ENCODE data around the gene SGTA.

SGTA gene

GRCh38 chr19:2770055-2771013 is 12.7 kb downstream of the SGTA start:
- no peaks in the 10 kb centered on the region for H3K9me2 ChIP-seq (replicated peaks; ENCODE audit: low read depth, low read length)
- H3K4me2 ChIP-seq (ENCODE audit: low read depth, low read length, poor library complexity, severe bottlenecking), result no peak overlapping the region
- no peak overlapping the region for H3K9ac ChIP-seq (ENCODE audit: low read depth, low read length, poor library complexity, severe bottlenecking)
- H3K27me3 ChIP-seq (ENCODE audit: insufficient read depth, low read length, poor library complexity, severe bottlenecking), result no peaks in the 10 kb centered on the region
- peaks cover 33% of the 10 kb centered on the region; the same call in 1 of the 2 replicates for H3K36me3 ChIP-seq (ENCODE audit: insufficient read depth, low read length)
- H3K4me3 ChIP-seq (ENCODE audit: low read length, poor library complexity, severe bottlenecking), result no peak overlapping the region
- H4K20me1 ChIP-seq (ENCODE audit: insufficient read depth, low read length, poor library complexity, severe bottlenecking), result peaks cover 37% of the 10 kb centered on the region
- H3K4me1 ChIP-seq (ENCODE audit: insufficient read depth, low read length, poor library complexity, severe bottlenecking), result peaks cover under 1% of the 10 kb centered on the region
- peaks cover 57% of the 10 kb centered on the region for H3K79me2 ChIP-seq (ENCODE audit: insufficient read depth, low read length)
- no peak for TF ChIP-seq EZH2phosphoT487 (IDR thresholded peaks at IDR 0.05; ENCODE audit: borderline replicate concordance)
- no peak for TF ChIP-seq CTCF (conservative IDR thresholded peaks at IDR 0.05; ENCODE audit: low read length)
- H3F3A ChIP-seq (ENCODE audit: low read depth), result no peaks in the 10 kb centered on the region
- no peaks in the 10 kb centered on the region for H3K9me3 ChIP-seq (ENCODE audit: insufficient read depth, low read depth, low read length)
- no peak overlapping the region for H2AFZ ChIP-seq (ENCODE audit: low read length)

DNA sequence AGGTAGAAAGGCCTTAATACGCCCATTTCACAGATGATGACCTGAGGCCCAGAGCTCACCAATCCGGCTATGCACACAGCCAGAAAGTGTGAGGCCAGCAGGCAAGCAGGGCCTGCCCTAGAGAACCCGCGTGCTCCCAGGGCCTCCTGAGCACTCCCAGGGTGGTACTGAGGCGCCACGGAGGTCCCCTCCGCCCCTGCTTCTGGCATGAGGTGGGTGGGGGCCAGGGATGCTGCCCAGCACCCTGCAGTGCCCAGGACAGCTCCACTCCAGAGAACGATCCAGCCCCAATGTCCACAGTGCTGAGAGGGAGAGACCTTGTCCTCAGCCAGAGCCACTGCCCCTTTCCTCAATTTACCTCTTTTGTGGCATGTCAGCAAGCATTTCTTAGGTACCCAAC is 13.9 kb downstream of the SGTA start:
- TF ChIP-seq CTCF (conservative IDR thresholded peaks at IDR 0.05; ENCODE audit: low read length), result no peak
- H3K4me1 ChIP-seq (ENCODE audit: insufficient read depth, low read length, poor library complexity, severe bottlenecking), result no peaks in the 10 kb centered on the region
- H3K27me3 ChIP-seq (ENCODE audit: insufficient read depth, low read length, poor library complexity, severe bottlenecking), result no peaks in the 10 kb centered on the region
- H3F3A ChIP-seq (ENCODE audit: low read depth), result no peaks in the 10 kb centered on the region
- no peak overlapping the region for H3K4me2 ChIP-seq (ENCODE audit: low read depth, low read length, poor library complexity, severe bottlenecking)
- peaks cover 41% of the 10 kb centered on the region; the same call in 1 of the 2 replicates for H3K36me3 ChIP-seq (ENCODE audit: insufficient read depth, low read length)
- H3K4me3 ChIP-seq (ENCODE audit: low read length, poor library complexity, severe bottlenecking), result no peak overlapping the region
- no peaks in the 10 kb centered on the region for H3K9me2 ChIP-seq (replicated peaks; ENCODE audit: low read depth, low read length)
- no peaks in the 10 kb centered on the region for H3K9me3 ChIP-seq (ENCODE audit: insufficient read depth, low read depth, low read length)
- H2AFZ ChIP-seq (ENCODE audit: low read length), result no peak overlapping the region
- peaks cover 26% of the 10 kb centered on the region for H4K20me1 ChIP-seq (ENCODE audit: insufficient read depth, low read length, poor library complexity, severe bottlenecking)
- H3K79me2 ChIP-seq (ENCODE audit: insufficient read depth, low read length), result peaks cover 46% of the 10 kb centered on the region
- H3K9ac ChIP-seq (ENCODE audit: low read depth, low read length, poor library complexity, severe bottlenecking), result no peak overlapping the region

DNA sequence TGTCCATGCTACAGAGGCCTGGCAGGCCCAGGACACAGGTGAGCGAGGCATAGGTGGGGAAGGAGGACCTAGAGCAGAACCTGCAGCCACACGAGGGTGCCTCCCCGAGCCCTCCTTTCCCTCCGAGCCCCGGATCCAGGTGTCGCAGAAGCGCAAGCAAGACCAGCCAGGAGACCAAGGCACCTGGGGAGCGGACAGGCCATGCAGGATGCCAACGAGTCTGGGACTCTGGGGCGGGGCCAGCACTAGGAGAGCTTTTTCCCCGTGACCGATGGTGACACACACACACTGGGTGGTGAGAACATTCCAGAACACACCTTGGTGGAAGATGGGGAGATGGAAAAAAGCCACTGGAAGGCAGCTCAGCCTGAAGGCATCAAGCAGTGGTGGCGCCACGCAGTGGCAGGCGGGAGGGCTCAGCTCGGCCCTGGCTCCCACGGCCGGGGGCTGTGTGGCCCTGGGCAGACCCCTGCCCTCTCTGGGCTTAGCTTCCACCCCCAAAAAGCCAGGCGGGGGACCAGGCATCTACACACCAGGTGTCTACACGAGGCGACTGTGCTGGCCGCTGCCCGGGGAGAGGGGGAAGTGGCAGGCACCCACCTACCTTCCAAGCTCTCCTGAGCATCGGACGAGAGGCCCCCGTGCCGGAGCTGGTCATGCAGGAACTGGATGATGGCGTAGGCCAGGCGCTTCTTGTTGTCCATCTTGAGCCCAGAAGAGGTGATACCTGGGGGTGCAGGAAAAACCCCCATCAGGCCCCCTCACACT is 14.5 kb downstream of the SGTA start:
- TF ChIP-seq EZH2phosphoT487 (IDR thresholded peaks at IDR 0.05; ENCODE audit: borderline replicate concordance), result no peak
- TF ChIP-seq CTCF (conservative IDR thresholded peaks at IDR 0.05; ENCODE audit: low read length), result no peak
- Histone ChIP-seq H3K9ac (ENCODE audit: low read depth, low read length, poor library complexity, severe bottlenecking) (no peak overlapping the region), H3F3A (ENCODE audit: low read depth) (no peaks in the 10 kb centered on the region), H3K36me3 (ENCODE audit: insufficient read depth, low read length) (peaks cover 48% of the 10 kb centered on the region; the same call in 1 of the 2 replicates), H3K27me3 (ENCODE audit: insufficient read depth, low read length, poor library complexity, severe bottlenecking) (no peaks in the 10 kb centered on the region), H3K9me2 (replicated peaks; ENCODE audit: low read depth, low read length) (no peaks in the 10 kb centered on the region), H3K4me2 (ENCODE audit: low read depth, low read length, poor library complexity, severe bottlenecking) (no peak overlapping the region), H3K9me3 (ENCODE audit: insufficient read depth, low read depth, low read length) (no peaks in the 10 kb centered on the region), H3K79me2 (ENCODE audit: insufficient read depth, low read length) (peaks cover 40% of the 10 kb centered on the region), H4K20me1 (ENCODE audit: insufficient read depth, low read length, poor library complexity, severe bottlenecking) (peaks cover 22% of the 10 kb centered on the region), H2AFZ (ENCODE audit: low read length) (no peak overlapping the region), H3K4me3 (ENCODE audit: low read length, poor library complexity, severe bottlenecking) (no peak overlapping the region), H3K4me1 (ENCODE audit: insufficient read depth, low read length, poor library complexity, severe bottlenecking) (no peaks in the 10 kb centered on the region)
